ENCODE data around the gene GUCD1. TPM values are rescaled to one million over a fixed set of nuclear protein-coding genes. Genes with fewer than 3 reads are reported as not detected.

GUCD1 gene
- total RNA-seq, 4 donors from 2014 or later = 56.7 to 498 (median 277) TPM

DNA sequence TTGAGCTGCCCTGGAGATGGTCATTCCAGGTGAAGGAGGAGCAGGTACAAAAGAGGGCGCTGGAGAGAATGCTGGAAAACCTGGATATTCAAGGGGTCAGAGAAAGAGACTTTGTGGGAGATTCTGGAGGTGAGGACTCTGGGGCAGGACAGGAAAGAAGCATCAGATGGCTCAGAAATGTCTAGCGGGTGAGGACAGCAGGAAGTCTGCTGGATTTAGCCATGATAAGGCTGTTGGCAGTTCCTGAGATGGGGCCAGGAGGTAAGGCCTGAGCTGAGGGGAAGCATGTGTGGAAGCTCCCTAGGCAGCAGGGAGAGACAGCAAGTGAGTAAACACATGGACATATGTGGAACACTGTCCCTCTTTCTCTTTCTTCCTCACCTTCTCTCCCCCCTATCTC, 58.3 kb downstream of the GUCD1 start:
- WGBS, 2 donors (ENCODE audit: low coverage in 1 of 2) = 82 to 83% methylated on average over 2 of the region's 2 CpGs
- Histone ChIP-seq H3K36me3 (no peaks in the 10 kb centered on the region), H3K27ac (no peak overlapping the region), H3K4me3 (no peak overlapping the region), H3K27me3 (peaks cover 38% of the 10 kb centered on the region), H3K9me3 (no peaks in the 10 kb centered on the region), H3K4me1 (peaks cover 0 to 9% (median 8%) of the 10 kb centered on the region in 4 donors)
- TF ChIP-seq POLR2AphosphoS5 (IDR thresholded peaks at IDR 0.05) (no peak), POLR2A (IDR thresholded peaks at IDR 0.05) (no peak), EP300 (IDR thresholded peaks at IDR 0.05; ENCODE audit: low read depth) (no peak)
- TF ChIP-seq, protein P1, sequence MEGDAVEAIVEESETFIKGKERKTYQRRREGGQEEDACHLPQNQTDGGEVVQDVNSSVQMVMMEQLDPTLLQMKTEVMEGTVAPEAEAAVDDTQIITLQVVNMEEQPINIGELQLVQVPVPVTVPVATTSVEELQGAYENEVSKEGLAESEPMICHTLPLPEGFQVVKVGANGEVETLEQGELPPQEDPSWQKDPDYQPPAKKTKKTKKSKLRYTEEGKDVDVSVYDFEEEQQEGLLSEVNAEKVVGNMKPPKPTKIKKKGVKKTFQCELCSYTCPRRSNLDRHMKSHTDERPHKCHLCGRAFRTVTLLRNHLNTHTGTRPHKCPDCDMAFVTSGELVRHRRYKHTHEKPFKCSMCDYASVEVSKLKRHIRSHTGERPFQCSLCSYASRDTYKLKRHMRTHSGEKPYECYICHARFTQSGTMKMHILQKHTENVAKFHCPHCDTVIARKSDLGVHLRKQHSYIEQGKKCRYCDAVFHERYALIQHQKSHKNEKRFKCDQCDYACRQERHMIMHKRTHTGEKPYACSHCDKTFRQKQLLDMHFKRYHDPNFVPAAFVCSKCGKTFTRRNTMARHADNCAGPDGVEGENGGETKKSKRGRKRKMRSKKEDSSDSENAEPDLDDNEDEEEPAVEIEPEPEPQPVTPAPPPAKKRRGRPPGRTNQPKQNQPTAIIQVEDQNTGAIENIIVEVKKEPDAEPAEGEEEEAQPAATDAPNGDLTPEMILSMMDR (IDR thresholded peaks at IDR 0.05) = no peak
- in situ Hi-C loops (cut with MboI; ENCODE audit: low pct_ligation_motif_present in 1 of 4, low pct_unique_long_range_greater_than_20kb in 1 of 4, low sequenced_read_pairs in 3 of 4) = no loop called here
- intact Hi-C loops (cut with DNase I; ENCODE audit: low total_unique reads) = no loop called here
- no peak for DNase-seq

DNA sequence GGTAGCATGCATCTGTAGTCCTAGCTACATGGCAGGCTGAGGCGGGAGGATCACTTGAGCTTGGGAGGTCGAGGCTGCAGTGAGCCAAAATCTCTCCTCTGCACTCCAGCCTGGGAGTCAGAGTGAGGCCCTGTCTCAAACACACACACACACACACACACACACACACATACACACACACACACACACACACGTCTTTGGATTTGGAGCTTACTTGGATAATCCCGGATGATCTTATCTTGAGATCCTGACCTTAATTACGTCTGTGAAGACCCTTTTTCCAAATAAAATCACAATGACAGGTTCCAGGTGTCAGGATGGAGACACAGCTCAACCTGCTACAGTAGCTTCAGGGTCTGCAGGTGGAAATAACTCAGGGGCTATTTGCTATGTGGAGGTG, 58.7 kb downstream of the GUCD1 start:
- 80 to 85% methylated on average over 1 to 5 of the region's 5 CpGs for WGBS, 2 donors (ENCODE audit: low coverage in 1 of 2)
- H3K9me3 ChIP-seq = no peaks in the 10 kb centered on the region
- H3K27me3 ChIP-seq = peaks cover 42% of the 10 kb centered on the region
- peaks cover 0 to 9% (median 8%) of the 10 kb centered on the region in 4 donors for H3K4me1 ChIP-seq
- intact Hi-C loops (cut with DNase I; ENCODE audit: low total_unique reads) = no loop called here
- DNase-seq = no peak
- in situ Hi-C loops (cut with MboI; ENCODE audit: low pct_ligation_motif_present in 1 of 4, low pct_unique_long_range_greater_than_20kb in 1 of 4, low sequenced_read_pairs in 3 of 4) = no loop called here
- TF ChIP-seq, protein P1 (IDR thresholded peaks at IDR 0.05) = no peak
- TF ChIP-seq EP300 (IDR thresholded peaks at IDR 0.05; ENCODE audit: low read depth) = no peak
- no peak for TF ChIP-seq POLR2A (IDR thresholded peaks at IDR 0.05)
- no peak for TF ChIP-seq POLR2AphosphoS5 (IDR thresholded peaks at IDR 0.05)
- no peaks in the 10 kb centered on the region for H3K36me3 ChIP-seq
- H3K27ac ChIP-seq = no peak overlapping the region
- H3K4me3 ChIP-seq = no peak overlapping the region

- intact Hi-C loops (cut with DNase I; ENCODE audit: low total_unique reads) (no loop called here), in situ Hi-C loops (cut with MboI; ENCODE audit: low pct_ligation_motif_present in 1 of 4, low pct_unique_long_range_greater_than_20kb in 1 of 4, low sequenced_read_pairs in 3 of 4) (no loop called here)
- Histone ChIP-seq H3K27ac (no peak overlapping the region), H3K9me3 (no peaks in the 10 kb centered on the region), H3K4me3 (no peak overlapping the region), H3K36me3 (no peaks in the 10 kb centered on the region), H3K27me3 (peaks cover 42% of the 10 kb centered on the region), H3K4me1 (peaks cover 0 to 9% (median 8%) of the 10 kb centered on the region in 4 donors)
- 96% methylated on average over 17 of the region's 17 CpGs; no CpG with 5 or more reads in 1 of the 2 donors for WGBS, 2 donors (ENCODE audit: low coverage in 1 of 2)
- TF ChIP-seq, protein P1 (IDR thresholded peaks at IDR 0.05) = no peak
- TF ChIP-seq POLR2AphosphoS5 (IDR thresholded peaks at IDR 0.05) (no peak), POLR2A (IDR thresholded peaks at IDR 0.05) (no peak), EP300 (IDR thresholded peaks at IDR 0.05; ENCODE audit: low read depth) (no peak)
- DNase-seq = no peak
Measured at GRCh38 chr22:24495365-24495675, 59.6 kb downstream of the GUCD1 start.

DNA sequence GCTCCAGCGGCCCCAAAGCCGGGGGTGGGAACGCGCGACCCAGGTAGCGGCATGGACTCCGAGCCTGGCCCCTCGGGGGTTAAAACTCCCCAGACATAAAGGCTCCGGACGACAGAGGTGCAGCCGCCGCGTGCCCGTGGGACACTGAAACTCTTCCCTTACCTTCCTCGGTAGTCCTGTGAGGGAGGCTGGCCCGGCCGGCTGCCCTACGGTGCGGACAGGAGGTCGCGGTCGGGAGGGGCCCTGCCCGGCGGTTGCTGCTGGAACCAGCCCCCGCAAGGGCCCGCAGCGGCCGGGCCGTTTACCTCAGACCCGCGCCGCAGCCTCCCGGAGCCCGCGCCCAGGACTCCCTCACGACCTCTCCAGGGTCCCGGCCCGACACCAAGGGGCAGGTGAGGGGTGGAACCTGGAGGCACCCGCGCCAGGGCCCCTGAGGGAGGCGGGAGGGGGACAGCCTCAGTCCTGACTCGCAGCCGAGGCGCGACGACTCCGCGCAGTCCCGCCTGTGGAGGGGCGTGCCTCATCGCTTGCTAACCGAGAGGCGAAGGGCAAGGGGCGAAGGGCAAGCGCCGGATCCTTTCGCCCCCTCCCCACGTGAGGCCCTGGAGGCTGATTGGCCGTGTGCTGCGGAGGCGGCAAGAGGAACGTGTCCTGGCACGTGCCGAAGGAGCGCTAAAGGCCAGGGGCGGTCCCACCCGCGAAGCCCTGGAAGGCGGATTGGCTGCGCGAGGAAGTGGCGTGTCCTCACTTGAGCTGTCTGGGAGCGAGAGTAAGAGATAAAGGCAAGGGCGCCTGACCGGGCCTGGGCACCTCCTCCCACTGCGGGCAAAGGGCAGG, 60.2 kb downstream of the GUCD1 start, which contains the start of gene UPB1:
Gene UPB1, plus strand, starts transcription at position 805 of the 837 bp plus-strand sequence. CDS start 72 bp downstream, outside the sequence.
- no peak within 1 kb of the TSS for H3K27ac ChIP-seq
- H3K27me3 ChIP-seq = peaks cover 42% of the 10 kb centered on the region
- peaks cover 0 to 9% (median 8%) of the 10 kb centered on the region in 4 donors for H3K4me1 ChIP-seq
- peak within 1 kb of the TSS in 2 of 4 donors; percentile 15 to 26 for H3K4me3 ChIP-seq
- 45% methylated on average over 58 of the region's 76 CpGs; no CpG with 5 or more reads in 1 of the 2 donors for WGBS, 2 donors (ENCODE audit: low coverage in 1 of 2)
- in situ Hi-C loops (cut with MboI; ENCODE audit: low pct_ligation_motif_present in 1 of 4, low pct_unique_long_range_greater_than_20kb in 1 of 4, low sequenced_read_pairs in 3 of 4) (no loop called here), intact Hi-C loops (cut with DNase I; ENCODE audit: low total_unique reads) (no loop called here)
- no peaks in the 10 kb centered on the region for H3K36me3 ChIP-seq
- H3K9me3 ChIP-seq = no peaks in the 10 kb centered on the region
- no peak for DNase-seq
- TF ChIP-seq POLR2AphosphoS5 (IDR thresholded peaks at IDR 0.05) = no peak
- no peak for TF ChIP-seq POLR2A (IDR thresholded peaks at IDR 0.05)
- TF ChIP-seq EP300 (IDR thresholded peaks at IDR 0.05; ENCODE audit: low read depth) = no peak
